WTC11 (cell line): ENCODE data around the gene DPH1.

Source experiments
- ATF2 ChIP-seq: sonication (generic); formaldehyde crosslinking; IDR thresholded peaks from 2 replicates; pipeline ENCODE4 v1.8.1; 2022; ENCODE audit warnings: low read depth, missing genetic modification reagents, borderline replicate concordance
- ATF3 ChIP-seq: sonication (generic); formaldehyde crosslinking; conservative IDR thresholded peaks from 2 replicates; pipeline ENCODE4 v1.8.1; 2022; ENCODE audit warnings: mild to moderate bottlenecking, missing genetic modification reagents
- ATF6 ChIP-seq: sonication (generic); formaldehyde crosslinking; IDR thresholded peaks from 2 replicates; pipeline ENCODE4 v1.8.1; 2023; ENCODE audit warnings: mild to moderate bottlenecking, missing genetic modification reagents
- CDX4 ChIP-seq: fragments of 250-450 bp; sonication (Bioruptor Pico); IDR thresholded peaks from 2 replicates; pipeline ENCODE4 v1.9.0; 2021; ENCODE audit warnings: moderate library complexity, mild to moderate bottlenecking, inconsistent platforms, borderline replicate concordance
- CTCF ChIP-seq: fragments of 200-600 bp; IDR thresholded peaks from 2 replicates; pipeline ENCODE4 v1.8.0; 2022; ENCODE audit warnings: antibody characterized with exemption
- JUN ChIP-seq: sonication (generic); formaldehyde crosslinking; IDR thresholded peaks from 2 replicates; pipeline ENCODE4 v1.8.0; 2023; ENCODE audit warnings: mild to moderate bottlenecking, missing genetic modification reagents
- MLX ChIP-seq: sonication (generic); formaldehyde crosslinking; IDR thresholded peaks from 2 replicates; pipeline ENCODE4 v1.8.1; 2023; ENCODE audit warnings: mild to moderate bottlenecking, missing genetic modification reagents, moderate library complexity
- NR2C2 ChIP-seq: sonication (generic); formaldehyde crosslinking; IDR thresholded peaks from 2 replicates; pipeline ENCODE4 v1.8.0; 2022; ENCODE audit warnings: mild to moderate bottlenecking, missing genetic modification reagents
- PRRX2 ChIP-seq: fragments of 250-450 bp; sonication (Bioruptor Pico); IDR thresholded peaks from 2 replicates; pipeline ENCODE4 v1.8.0; 2021; ENCODE audit warnings: mild to moderate bottlenecking
- SP1 ChIP-seq: sonication (generic); formaldehyde crosslinking; conservative IDR thresholded peaks from 2 replicates; pipeline ENCODE4 v1.8.1; 2022; ENCODE audit warnings: missing genetic modification reagents
- TP53 ChIP-seq: sonication (generic); formaldehyde crosslinking; IDR thresholded peaks from 2 replicates; pipeline ENCODE4 v1.8.1; 2023; ENCODE audit warnings: mild to moderate bottlenecking, missing genetic modification reagents
- ZBTB21 ChIP-seq: sonication (generic); formaldehyde crosslinking; IDR thresholded peaks from 2 replicates; pipeline ENCODE4 v1.8.1; 2023; ENCODE audit warnings: mild to moderate bottlenecking, missing genetic modification reagents, borderline replicate concordance
- ZNF423 ChIP-seq: fragments of 250-450 bp; sonication (Bioruptor Pico); IDR thresholded peaks from 2 replicates; pipeline ENCODE4 v2.1.2; 2022; ENCODE audit warnings: mild to moderate bottlenecking, moderate library complexity

- TF ChIP-seq JUN (CRISPR knock-in tag) (no peak), ATF3 (CRISPR knock-in tag) (no peak), NR2C2 (CRISPR knock-in tag) (no peak), CTCF (no peak), TP53 (no peak), ZBTB21 (CRISPR knock-in tag) (no peak), ATF2 (CRISPR knock-in tag) (no peak), CDX4 (no peak), ZNF423 (no peak), MLX (CRISPR knock-in tag) (no peak), PRRX2 (CRISPR knock-in tag) (no peak), SP1 (no peak), ATF6 (CRISPR knock-in tag) (no peak)
Observed at GRCh38 chr17:2033153-2033552, 3.2 kb downstream of the DPH1 start.
